ENCODE data around the gene EDA.

GRCh38 chrX:70046978-70047377 is 431.1 kb downstream of the EDA start:
- TF ChIP-seq CTCF (IDR thresholded peaks at IDR 0.05 in 4 of 5, conservative IDR thresholded peaks at IDR 0.05 in 1 of 5) (no peak), POLR2A (IDR thresholded peaks at IDR 0.05) (no peak)

Data from gastrocnemius medialis (tissue), 4 donors.